GM21367 (cell line): ENCODE results near the gene WDR7.

Experiments
- ATAC-seq: cut with Tn5 transposase; IDR thresholded peaks from one replicate; pipeline ENCODE4 v1.9.1; 2021; ENCODE audit not compliant: unreplicated experiment

Gene WDR7

GRCh38 chr18:56984731-56985130 is 333.6 kb downstream of the WDR7 start:
- ATAC-seq = no peak

GRCh38 chr18:56986829-56987228 is 335.7 kb downstream of the WDR7 start:
- no peak for ATAC-seq

GRCh38 chr18:56987236-56987635 is 336.1 kb downstream of the WDR7 start:
- no peak for ATAC-seq

- ATAC-seq = no peak
These were observed 336.9 kb downstream of the WDR7 start for GRCh38 chr18:56988022-56988421.

GRCh38 chr18:56990678-56991077 is 339.5 kb downstream of the WDR7 start:
- no peak for ATAC-seq

GRCh38 chr18:56992777-56993176 is 341.6 kb downstream of the WDR7 start:
- ATAC-seq = no peak

GRCh38 chr18:56995579-56996188 is 344.5 kb downstream of the WDR7 start:
- ATAC-seq = no peak

GRCh38 chr18:56997200-56997599 is 346.0 kb downstream of the WDR7 start:
- no peak for ATAC-seq

- no peak for ATAC-seq
These were observed 348.7 kb downstream of the WDR7 start for GRCh38 chr18:56999823-57000222.

- ATAC-seq = no peak
These were observed 351.5 kb downstream of the WDR7 start for GRCh38 chr18:57002627-57003026.

- ATAC-seq = no peak
These were observed 352.2 kb downstream of the WDR7 start for GRCh38 chr18:57003342-57003741.

- ATAC-seq = peak; percentile 92
These were observed 353.4 kb downstream of the WDR7 start for GRCh38 chr18:57004366-57005121.

- no peak for ATAC-seq
These were observed 357.0 kb downstream of the WDR7 start for GRCh38 chr18:57008001-57008686.

GRCh38 chr18:57009844-57010243 is 358.7 kb downstream of the WDR7 start:
- no peak for ATAC-seq

GRCh38 chr18:57014772-57015413 is 363.7 kb downstream of the WDR7 start:
- ATAC-seq = no peak

GRCh38 chr18:57015451-57015850 is 364.3 kb downstream of the WDR7 start:
- ATAC-seq = no peak

- no peak for ATAC-seq
These were observed 367.7 kb downstream of the WDR7 start for GRCh38 chr18:57018845-57019244.

- no peak for ATAC-seq
These were observed 371.6 kb downstream of the WDR7 start for GRCh38 chr18:57022716-57023115.

- no peak for ATAC-seq
These were observed 372.2 kb downstream of the WDR7 start for GRCh38 chr18:57023275-57023882.

GRCh38 chr18:57025540-57025939 is 374.4 kb downstream of the WDR7 start:
- no peak for ATAC-seq

- ATAC-seq = no peak
These were observed 375.2 kb downstream of the WDR7 start for GRCh38 chr18:57026316-57026715.
